CD14-positive monocyte (primary cell): ENCODE measurements around the gene DUS1L. TPM values are rescaled to one million over a fixed set of nuclear protein-coding genes. Genes with fewer than 3 reads are reported as not detected.

Experiments
- DNase-seq, 3 donors: peaks; one replicate each; pipeline ENCODE4 v3.0.0-alpha.2; 2011 to 2022
- H2AFZ ChIP-seq: 2 replicates; pipeline ENCODE4 v1.6.0; 2012; ENCODE audit warnings: mild to moderate bottlenecking, low read depth, low read length, inconsistent platforms; ENCODE audit not compliant: insufficient read depth, poor library complexity, severe bottlenecking
- H3K27ac ChIP-seq, 2 donors: 1 replicate in 1 of 2; 2 replicates in 1 of 2; pipeline ENCODE4 v1.5.1; 2012 to 2013; ENCODE audit warnings: low read length in 2 of 2, control low read depth in 1 of 2, inconsistent platforms in 1 of 2, low read depth in 1 of 2, mild to moderate bottlenecking in 1 of 2
- H3K27me3 ChIP-seq, 2 donors: one replicate each; pipeline versions ENCODE4 v1.6.0 to v1.6.1; 2011 to 2013; ENCODE audit warnings: low read length in 2 of 2; ENCODE audit not compliant: control insufficient read depth in 2 of 2, insufficient read depth in 2 of 2
- H3K36me3 ChIP-seq, 2 donors: replicated peaks in 1 of 2; 1 replicate in 1 of 2; 2 replicates in 1 of 2; pipeline versions ENCODE4 v1.5.1 to v1.6.1; 2012 to 2013; ENCODE audit warnings: low read length in 2 of 2, control low read depth in 1 of 2, inconsistent platforms in 1 of 2, mild to moderate bottlenecking in 1 of 2; ENCODE audit not compliant: insufficient read depth in 2 of 2, control insufficient read depth in 1 of 2
- H3K4me1 ChIP-seq, 2 donors: 1 replicate in 1 of 2; 2 replicates in 1 of 2; pipeline versions ENCODE4 v1.5.1 to v1.6.1; 2012 to 2013; ENCODE audit warnings: low read length in 2 of 2, control low read depth in 1 of 2, inconsistent platforms in 1 of 2, mild to moderate bottlenecking in 1 of 2, moderate library complexity in 1 of 2; ENCODE audit not compliant: insufficient read depth in 2 of 2, control insufficient read depth in 1 of 2
- H3K4me2 ChIP-seq: replicated peaks from 2 replicates; pipeline ENCODE3; 2012; ENCODE audit warnings: low read length, moderate library complexity, mild to moderate bottlenecking; ENCODE audit not compliant: poor library complexity, severe bottlenecking; ENCODE audit errors: extremely low read depth
- H3K4me3 ChIP-seq, 3 experiments: fragments of 200-600 bp in 1 of 3; sonication (generic) in 1 of 3; replicated peaks in 1 of 3; 1 replicate in 2 of 3; 2 replicates in 1 of 3; pipeline ENCODE4 v1.5.1; 2011 to 2013; ENCODE audit warnings: low read length in 3 of 3, mild to moderate bottlenecking in 3 of 3, control low read depth in 2 of 3, low read depth in 2 of 3, inconsistent platforms in 1 of 3, moderate library complexity in 1 of 3
- H3K79me2 ChIP-seq: 2 replicates; pipeline ENCODE4 v1.6.0; 2012; ENCODE audit warnings: mild to moderate bottlenecking, control low read depth, inconsistent platforms, low read length, moderate library complexity; ENCODE audit not compliant: insufficient read depth
- H3K9ac ChIP-seq: 2 replicates; pipeline ENCODE4 v1.6.0; 2017; ENCODE audit warnings: low read length, mild to moderate bottlenecking; ENCODE audit not compliant: insufficient read depth, poor library complexity, severe bottlenecking
- H3K9me3 ChIP-seq, 2 donors: replicated peaks in 1 of 2; 1 replicate in 1 of 2; 2 replicates in 1 of 2; pipeline versions ENCODE4 v1.5.1 to v1.6.1; 2012 to 2013; ENCODE audit warnings: low read length in 2 of 2, control low read depth in 1 of 2; ENCODE audit not compliant: control insufficient read depth in 1 of 2, insufficient read depth in 1 of 2
- H4K20me1 ChIP-seq: 2 replicates; pipeline ENCODE4 v1.6.0; 2012; ENCODE audit warnings: mild to moderate bottlenecking, low read length, control low read depth, moderate library complexity; ENCODE audit not compliant: insufficient read depth
- H3K27ac Mint-ChIP-seq, 7 donors: one replicate each; pipeline ENCODE4 v1.8.0; 2020; ENCODE audit warnings: mild to moderate bottlenecking in 7 of 7, mixed read lengths in 7 of 7, moderate library complexity in 6 of 7, inconsistent platforms in 2 of 7
- H3K27me3 Mint-ChIP-seq, 3 donors: one replicate each; pipeline ENCODE4 v1.8.0; 2021 to 2022; ENCODE audit warnings: low read depth in 3 of 3, mild to moderate bottlenecking in 3 of 3, mixed read lengths in 3 of 3, moderate library complexity in 3 of 3, inconsistent platforms in 1 of 3
- H3K36me3 Mint-ChIP-seq, 2 donors: one replicate each; pipeline ENCODE4 v1.8.0; 2020; ENCODE audit warnings: mixed read lengths in 2 of 2, inconsistent platforms in 1 of 2, mild to moderate bottlenecking in 1 of 2
- H3K4me1 Mint-ChIP-seq: one replicate; pipeline ENCODE4 v1.8.0; 2020; ENCODE audit warnings: mild to moderate bottlenecking, mixed read lengths
- H3K4me3 Mint-ChIP-seq, 2 donors: one replicate each; pipeline ENCODE4 v1.8.0; 2020; ENCODE audit warnings: mild to moderate bottlenecking in 2 of 2, mixed read lengths in 2 of 2, moderate library complexity in 1 of 2
- H3K9me3 Mint-ChIP-seq, 7 donors: one replicate each; pipeline ENCODE4 v1.8.0; 2020 to 2022; ENCODE audit warnings: mixed read lengths in 7 of 7, mild to moderate bottlenecking in 6 of 7, moderate library complexity in 6 of 7, inconsistent platforms in 2 of 7
- CTCF ChIP-seq: fragments of 200-600 bp; IDR thresholded peaks from one replicate; pipeline ENCODE4 v1.8.0; 2022; ENCODE audit warnings: antibody characterized with exemption, mild to moderate bottlenecking
- WGBS: methylation state at CpG from one replicate; pipeline ENCODE4 v1.1.5; 2013; ENCODE audit warnings: missing lambda C conversion rate; ENCODE audit not compliant: insufficient coverage; 5-methylcytosine and 5-hydroxymethylcytosine counted together
- intact Hi-C, 2 donors: fragments of 100-400 bp; cut with micrococcal nuclease; formaldehyde crosslinking; loops; one replicate each; pipeline versions ENCODE4 v1.15.0 to v1.15.1; 2023
- polyA plus RNA-seq, 3 donors: library from polyadenylated mRNA; depleted of rRNA in 1 of 3; unstranded in 2 of 3; stranded (reverse) in 1 of 3; fragments of 300-500 nt in 2 of 3; fragments of >200 nt in 1 of 3; fragmentation: Illumina TruSeq in 2 of 3; gene quantifications; 1 replicate in 2 of 3; 2 replicates in 1 of 3; pipeline ENCODE4 v1.2.3, GENCODE V29; 2012 to 2021

The DUS1L gene
- polyA plus RNA-seq, 3 donors = 23.9 to 175 (median 47.6) TPM

- Mint-ChIP-seq H3K27me3 (peaks cover 0 to 1% (median 0%) of the 10 kb centered on the region in 3 donors), H3K9me3 (no peaks in the 10 kb centered on the region), H3K4me3 (no peak overlapping the region), H3K27ac (no peak overlapping the region), H3K36me3 (peaks cover 6 to 17% of the 10 kb centered on the region in 2 donors), H3K4me1 (peaks cover 12% of the 10 kb centered on the region)
- no peaks in the 10 kb centered on the region for H3K27me3 ChIP-seq
- H3K9ac ChIP-seq = no peak overlapping the region
- H3K36me3 ChIP-seq = peaks cover 8 to 17% of the 10 kb centered on the region in 2 donors
- no peak overlapping the region for H2AFZ ChIP-seq
- TF ChIP-seq CTCF = no peak
- H3K9me3 ChIP-seq = no peaks in the 10 kb centered on the region
- 97% methylated on average over 21 of the region's 24 CpGs for WGBS
- H3K4me3 ChIP-seq = no peak overlapping the region
- H3K27ac ChIP-seq = no peak overlapping the region
- H3K4me2 ChIP-seq = no peak overlapping the region
- H4K20me1 ChIP-seq = peaks cover 27% of the 10 kb centered on the region
- no peak for DNase-seq
- H3K79me2 ChIP-seq = peaks cover 18% of the 10 kb centered on the region
- peaks cover 11 to 13% of the 10 kb centered on the region in 2 donors for H3K4me1 ChIP-seq
- intact Hi-C loops = no loop called here
Measured at GRCh38 chr17:82016875-82017459, 48.6 kb downstream of the DUS1L start.

- H3K4me3 ChIP-seq = no peak overlapping the region
- WGBS = 93% methylated on average over 21 of the region's 28 CpGs
- peaks cover 11% of the 10 kb centered on the region for H3K79me2 ChIP-seq
- no peak for DNase-seq
- H3K9me3 ChIP-seq = no peaks in the 10 kb centered on the region
- H3K27me3 Mint-ChIP-seq = peaks cover 0 to 2% (median 0%) of the 10 kb centered on the region in 3 donors
- no peak for TF ChIP-seq CTCF
- H3K4me2 ChIP-seq = no peak overlapping the region
- H3K27ac Mint-ChIP-seq = no peak overlapping the region
- H3K9me3 Mint-ChIP-seq = no peaks in the 10 kb centered on the region
- H3K36me3 Mint-ChIP-seq = peaks cover 9 to 19% of the 10 kb centered on the region in 2 donors
- peaks cover 5% of the 10 kb centered on the region for H3K4me1 Mint-ChIP-seq
- intact Hi-C loops = no loop called here
- no peak overlapping the region for H3K4me3 Mint-ChIP-seq
- no peak overlapping the region for H3K9ac ChIP-seq
- H3K27me3 ChIP-seq = no peaks in the 10 kb centered on the region
- H4K20me1 ChIP-seq = peaks cover 20% of the 10 kb centered on the region
- no peak overlapping the region for H3K27ac ChIP-seq
- H2AFZ ChIP-seq = no peak overlapping the region
- peaks cover 15 to 17% of the 10 kb centered on the region in 2 donors for H3K36me3 ChIP-seq
- peaks cover 4 to 6% of the 10 kb centered on the region in 2 donors for H3K4me1 ChIP-seq
Measured at GRCh38 chr17:82016061-82016874, 49.3 kb downstream of the DUS1L start.
